ENCODE data around the gene ADAMTS16. TPM values are rescaled to one million over a fixed set of nuclear protein-coding genes. Genes with fewer than 3 reads are reported as not detected.

Gene ADAMTS16
- total RNA-seq, 1 donor: 0.27 TPM

GRCh38 chr5:5258564-5258963 lies 118.4 kb downstream of the ADAMTS16 start:
- DNase-seq (ENCODE audit: low read depth): no peak
- H3K4me3 ChIP-seq (ENCODE audit: low read depth, low read length): no peak overlapping the region
- no peak for TF ChIP-seq CTCF (IDR thresholded peaks at IDR 0.05; ENCODE audit: insufficient read depth, low read length)

GRCh38 chr5:5264727-5265126 lies 124.6 kb downstream of the ADAMTS16 start:
- TF ChIP-seq CTCF (IDR thresholded peaks at IDR 0.05; ENCODE audit: insufficient read depth, low read length): no peak
- H3K4me3 ChIP-seq (ENCODE audit: low read depth, low read length): no peak overlapping the region
- DNase-seq (ENCODE audit: low read depth): no peak

- H3K4me3 ChIP-seq (ENCODE audit: low read depth, low read length): no peak overlapping the region
- peak; percentile 8 for DNase-seq (ENCODE audit: low read depth)
- TF ChIP-seq CTCF (IDR thresholded peaks at IDR 0.05; ENCODE audit: insufficient read depth, low read length): no peak
Observed at GRCh38 chr5:5266297-5266696, 126.2 kb downstream of the ADAMTS16 start.

GRCh38 chr5:5270161-5270560 lies 130.0 kb downstream of the ADAMTS16 start:
- no peak for TF ChIP-seq CTCF (IDR thresholded peaks at IDR 0.05; ENCODE audit: insufficient read depth, low read length)
- no peak overlapping the region for H3K4me3 ChIP-seq (ENCODE audit: low read depth, low read length)
- DNase-seq (ENCODE audit: low read depth): no peak

- peak; percentile 84 for DNase-seq (ENCODE audit: low read depth)
- H3K4me3 ChIP-seq (ENCODE audit: low read depth, low read length): peak overlapping the region; percentile 22
- peak; percentile 30 for TF ChIP-seq CTCF (IDR thresholded peaks at IDR 0.05; ENCODE audit: insufficient read depth, low read length)
Observed at GRCh38 chr5:5270958-5271785, 131.0 kb downstream of the ADAMTS16 start.

- no peak for DNase-seq (ENCODE audit: low read depth)
- no peak overlapping the region for H3K4me3 ChIP-seq (ENCODE audit: low read depth, low read length)
- TF ChIP-seq CTCF (IDR thresholded peaks at IDR 0.05; ENCODE audit: insufficient read depth, low read length): no peak
Observed at GRCh38 chr5:5271786-5272321, 131.7 kb downstream of the ADAMTS16 start.
